OCI-M2 (cell line): ENCODE data around the gene CXCR5.

Source experiments
- DNase-seq: peaks from one replicate; lab custom pipeline; 2025; ENCODE audit not compliant: unreplicated experiment; lab: John Stamatoyannopoulos, UW

The CXCR5 gene

DNA sequence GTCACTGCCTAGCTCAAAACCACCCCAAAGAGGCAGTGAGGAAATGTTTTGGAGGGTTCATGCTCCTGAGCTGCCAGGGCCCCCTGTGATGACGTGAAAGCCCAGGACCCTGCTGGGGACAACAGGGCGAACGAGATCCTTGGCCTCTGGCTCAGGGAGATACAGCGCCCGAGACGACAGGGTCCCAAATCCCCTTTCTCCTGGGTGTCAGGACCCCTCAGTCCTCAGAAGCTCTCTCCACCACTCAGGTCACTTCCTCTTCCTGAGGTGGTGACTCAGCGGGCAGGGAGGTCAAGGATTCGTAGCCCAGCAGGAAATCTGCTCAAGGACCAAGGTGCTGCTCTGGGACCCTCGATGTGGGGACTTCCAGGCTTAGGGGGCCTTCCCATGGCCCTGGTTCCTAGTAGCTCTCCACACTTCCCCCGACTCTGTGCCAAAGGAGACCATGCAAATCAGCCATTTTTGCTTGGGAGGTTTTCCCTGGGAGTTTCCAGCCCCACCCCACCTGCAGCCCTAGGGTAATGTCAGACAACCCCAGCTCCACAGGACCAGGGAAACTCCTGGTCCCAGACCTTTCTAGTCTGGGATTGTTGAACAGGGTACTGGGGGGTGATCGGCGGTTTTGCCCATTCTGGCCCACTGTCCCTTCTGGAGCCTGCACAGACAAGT, 29.2 kb downstream of the CXCR5 start:
- DNase-seq: no peak

DNA sequence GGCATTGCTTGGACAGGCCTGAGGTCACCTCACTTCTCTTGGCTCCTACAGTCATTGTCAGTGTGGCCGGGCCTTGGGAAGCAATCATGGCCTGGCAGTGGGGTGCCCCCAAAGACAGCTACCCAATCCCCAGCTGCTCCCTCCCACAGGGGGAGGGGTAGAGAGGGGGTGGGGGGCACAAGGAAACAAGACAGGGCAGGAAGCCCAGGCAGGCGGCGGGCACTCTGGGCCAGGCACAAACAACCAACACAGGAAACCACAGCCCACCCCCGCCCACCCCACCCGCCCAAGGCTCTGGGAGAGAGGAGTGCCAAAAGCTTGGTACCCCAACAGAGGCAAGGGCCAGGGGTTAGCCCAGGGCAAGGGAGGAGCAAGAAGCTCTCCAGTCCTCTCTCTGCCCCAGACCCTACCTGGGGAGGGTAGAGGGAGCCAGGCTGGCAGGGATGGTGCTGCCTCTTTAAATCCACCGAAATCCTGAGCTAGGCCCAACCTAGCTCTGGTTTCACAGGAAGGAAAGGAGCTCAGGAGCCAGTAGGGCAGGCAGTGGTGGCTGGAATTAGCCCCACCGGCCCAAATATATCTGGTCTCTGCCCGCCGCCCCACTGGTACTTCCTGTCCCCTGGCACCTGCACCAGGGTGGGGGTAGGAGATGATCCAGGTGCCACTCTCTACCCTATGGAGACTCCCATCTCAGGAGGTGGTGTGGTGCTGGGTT, 29.9 kb downstream of the CXCR5 start:
- DNase-seq: no peak

DNA sequence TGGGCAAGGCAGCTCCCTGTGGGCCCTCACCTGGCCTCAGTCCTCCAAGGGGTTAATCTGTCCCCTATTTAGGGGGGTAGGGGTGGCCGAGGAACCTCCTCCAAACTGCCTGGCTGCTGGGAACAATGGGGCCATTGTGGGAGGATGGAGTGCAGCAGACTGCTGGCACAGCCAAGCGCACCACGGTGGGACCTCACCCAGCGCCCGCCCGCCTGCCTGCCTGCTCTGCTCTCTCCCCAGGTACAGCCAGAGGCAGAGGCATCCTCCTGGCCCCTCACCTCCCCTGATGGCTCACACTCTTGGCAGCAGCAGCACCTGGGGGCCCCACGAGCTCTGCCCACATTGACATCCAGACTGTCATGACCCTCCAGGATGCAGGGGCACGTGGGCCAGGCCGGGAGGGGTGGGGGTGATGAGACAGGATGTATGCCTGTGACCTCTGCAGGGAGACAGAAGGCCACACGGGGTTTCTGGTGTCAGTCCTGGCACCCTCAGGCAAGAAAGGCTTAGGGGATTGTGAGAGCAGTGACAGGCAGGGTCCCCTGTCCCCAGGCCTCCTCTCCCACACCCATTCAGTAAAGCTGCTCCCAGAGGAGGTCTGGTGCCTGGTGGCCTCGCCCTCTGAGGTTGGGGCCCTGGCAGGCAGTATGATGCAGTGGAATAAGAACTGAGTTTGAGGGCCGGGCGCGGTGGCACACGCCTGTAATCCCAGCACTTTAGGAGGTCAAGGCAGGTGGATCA, 30.7 kb downstream of the CXCR5 start:
- DNase-seq: no peak

DNA sequence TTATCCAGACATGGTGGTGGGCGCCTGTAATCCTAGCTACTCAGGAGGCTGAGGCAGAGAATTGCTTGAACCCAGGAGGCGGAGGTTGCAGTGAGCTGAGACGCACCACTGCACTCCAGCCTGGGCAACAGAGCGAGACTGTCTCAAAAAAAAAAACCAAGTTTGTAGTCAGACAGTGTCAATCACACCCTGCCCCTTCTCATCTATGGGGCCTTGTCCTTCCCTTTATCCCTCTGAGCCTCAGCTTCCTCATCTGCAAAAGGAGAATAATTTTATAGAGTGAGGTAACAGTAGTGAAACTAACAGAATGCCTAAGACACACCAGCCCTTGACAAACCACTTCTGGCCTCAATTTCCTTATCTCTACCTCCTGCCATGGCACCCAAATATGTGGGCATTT, 31.3 kb downstream of the CXCR5 start:
- no peak for DNase-seq

DNA sequence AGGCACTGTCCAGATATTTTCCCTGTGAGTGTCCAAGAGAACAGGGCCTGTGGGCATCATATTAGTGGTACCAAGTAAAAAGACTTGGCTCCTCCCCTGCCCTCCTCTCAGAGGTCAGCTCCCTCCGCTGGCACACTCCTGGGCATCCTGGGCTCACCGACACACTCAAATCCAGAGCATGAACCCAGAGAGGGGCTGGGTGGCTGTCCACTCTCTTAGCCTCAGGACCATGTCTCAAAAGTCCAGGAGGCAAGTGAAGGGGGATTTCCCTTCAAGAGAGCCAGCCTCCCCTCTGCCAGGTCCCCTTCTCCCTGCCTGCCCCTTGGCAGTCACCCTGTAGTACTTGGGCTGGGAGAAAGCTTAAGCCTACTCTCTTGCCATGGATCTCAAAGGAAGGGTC, 31.7 kb downstream of the CXCR5 start:
- no peak for DNase-seq

DNA sequence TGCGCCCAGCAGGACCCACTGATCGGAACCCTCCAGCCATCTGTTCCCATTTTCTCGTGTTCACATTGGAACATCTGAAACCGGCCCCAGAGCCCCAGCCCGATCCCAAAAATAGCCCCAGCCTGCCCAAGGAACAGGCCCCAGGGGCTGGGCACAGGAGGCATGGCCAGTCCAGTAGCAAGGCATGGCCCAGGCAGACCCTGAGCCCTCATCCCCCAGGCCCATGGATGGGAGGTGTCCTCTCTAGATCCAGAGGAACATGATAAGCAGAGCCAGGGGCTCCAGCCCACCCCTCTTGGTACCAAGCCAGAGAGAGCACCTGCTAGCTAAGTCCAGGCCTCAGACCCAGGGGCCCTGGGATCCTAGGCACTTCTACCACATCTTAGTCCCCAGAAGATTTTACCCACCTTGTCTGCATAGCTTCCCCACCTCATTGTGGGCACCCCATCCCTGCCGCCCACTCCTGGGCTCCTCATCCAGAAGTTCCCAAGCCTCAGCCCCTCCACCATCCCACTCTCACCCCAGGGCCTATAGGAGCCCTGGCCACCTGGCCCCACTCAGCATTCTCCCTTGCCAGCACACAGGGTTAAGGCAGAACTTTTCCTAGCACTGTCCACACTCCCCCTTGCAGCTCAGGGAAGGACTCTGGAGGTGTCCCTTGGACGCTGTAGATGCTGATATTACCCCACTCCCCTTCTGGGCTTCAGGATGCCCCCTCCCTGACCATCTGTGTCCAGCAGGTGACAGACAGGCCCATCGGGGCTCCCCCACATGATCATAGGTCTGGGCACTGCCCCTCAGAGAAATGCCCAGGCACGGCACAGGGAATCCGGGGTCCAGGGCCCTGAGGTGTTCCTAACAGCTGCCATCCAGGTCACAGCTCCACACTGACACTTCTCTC, 32.5 kb downstream of the CXCR5 start:
- no peak for DNase-seq

DNA sequence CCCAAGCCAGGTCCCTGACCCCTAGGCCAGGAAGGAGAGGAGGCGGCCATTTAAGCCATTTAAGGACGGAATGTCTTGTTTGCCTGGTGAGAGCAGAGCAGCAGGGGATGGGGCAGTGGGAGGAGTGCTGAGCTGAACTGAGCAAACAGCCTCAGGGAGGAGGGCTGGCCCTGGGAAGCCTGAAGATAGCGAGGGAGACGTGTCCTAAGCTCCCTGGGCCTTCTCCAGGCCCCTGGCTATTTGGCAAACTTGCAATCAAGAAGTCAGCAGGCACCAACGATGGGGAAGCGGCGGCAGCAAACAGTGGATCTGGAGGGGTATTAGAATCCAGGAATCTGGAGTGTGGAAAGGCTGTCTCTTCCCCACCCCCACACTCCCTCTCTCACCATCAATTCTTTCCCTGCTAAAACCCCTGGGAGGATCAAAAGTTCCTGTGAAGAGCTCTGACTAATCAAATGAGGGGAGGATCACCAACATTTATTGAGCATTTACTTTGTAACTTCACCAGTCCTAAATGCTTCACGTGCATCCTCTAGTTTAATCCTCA, 33.2 kb downstream of the CXCR5 start:
- no peak for DNase-seq

DNA sequence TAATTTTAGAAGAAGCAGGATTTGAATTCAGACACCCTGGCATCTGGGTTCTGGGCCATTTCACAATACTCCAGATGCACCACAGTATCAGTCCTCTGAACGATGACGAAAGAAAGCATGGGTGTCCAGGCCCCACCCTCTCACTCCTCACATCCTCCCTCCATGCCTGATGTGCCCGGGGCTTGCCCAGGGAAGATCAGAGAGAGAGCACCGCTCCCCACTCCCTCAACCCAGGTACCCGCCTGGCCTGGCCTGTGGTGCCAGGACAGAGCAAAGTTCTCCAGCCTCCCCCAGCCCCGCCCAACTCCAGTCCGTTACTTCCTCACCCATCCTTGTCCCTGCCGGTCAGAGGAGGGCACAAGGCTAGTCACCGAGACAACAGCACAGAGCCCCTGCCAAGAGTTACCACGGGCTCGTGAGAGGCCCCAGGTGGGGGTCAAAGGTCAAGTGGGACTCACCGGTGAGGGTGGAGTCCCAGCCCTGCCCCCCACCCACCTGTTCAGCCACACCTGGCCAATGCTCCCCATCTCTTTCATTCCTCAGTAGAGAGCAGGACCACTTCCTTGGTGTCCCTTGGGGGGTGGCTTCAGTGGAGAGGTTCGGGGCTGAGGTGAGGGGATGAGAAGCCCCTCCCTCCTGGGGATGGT, 33.9 kb downstream of the CXCR5 start:
- DNase-seq: no peak

DNA sequence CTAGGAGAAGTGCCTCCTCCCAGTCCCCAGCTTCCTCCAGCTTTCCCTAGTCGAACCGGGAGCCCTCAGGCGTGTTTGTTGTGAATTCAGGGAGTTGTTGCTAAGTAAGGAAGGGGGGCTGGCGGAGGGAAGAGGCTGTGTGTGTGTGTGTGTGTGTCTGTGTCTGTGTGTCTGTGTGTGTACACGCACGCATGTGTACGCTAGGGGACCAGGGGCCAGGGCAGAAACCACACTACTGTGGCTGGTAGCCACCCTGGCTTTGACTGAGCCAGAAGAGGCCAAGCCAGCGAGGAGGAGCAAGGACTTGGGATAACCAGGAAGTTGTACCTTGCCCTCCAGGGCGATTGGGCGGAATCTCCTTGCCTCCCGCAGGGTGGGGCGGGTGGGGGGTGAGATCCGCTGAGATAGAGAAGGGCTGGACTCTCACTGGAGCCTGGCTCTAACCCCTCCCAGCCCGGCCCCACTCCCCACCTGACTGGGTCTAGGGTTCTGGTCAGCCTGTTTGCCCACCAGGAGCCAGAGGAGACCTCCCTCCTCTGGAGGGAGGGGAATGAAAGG, 34.5 kb downstream of the CXCR5 start:
- DNase-seq: no peak

DNA sequence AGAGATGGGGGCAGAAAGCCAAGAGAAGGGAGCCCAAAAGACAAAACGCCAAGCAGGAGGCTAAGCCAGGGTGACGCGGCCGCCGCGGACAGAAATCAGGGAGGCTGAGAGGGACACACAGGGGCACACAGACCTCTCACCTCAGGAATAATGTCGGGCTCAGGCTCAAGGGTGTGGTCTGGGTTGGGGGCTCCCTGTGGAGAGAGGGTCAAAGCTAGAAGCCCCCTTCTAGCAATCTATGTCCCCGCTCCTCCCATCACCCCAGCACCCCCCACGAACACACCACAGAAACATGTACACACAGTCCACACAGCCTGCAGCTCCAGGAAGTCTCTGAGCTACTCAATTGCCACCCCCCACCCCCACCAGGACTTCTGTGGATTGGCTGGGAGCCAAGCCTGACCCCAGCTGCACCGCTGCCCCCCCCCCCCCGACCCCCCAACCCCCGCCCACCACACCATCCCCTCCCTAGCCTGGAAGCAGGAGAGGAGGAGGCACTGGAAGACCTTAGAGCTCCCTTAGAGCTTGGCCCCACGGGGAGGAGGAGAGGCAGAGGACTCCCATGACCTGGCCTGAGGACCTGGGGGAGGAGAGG, 35.1 kb downstream of the CXCR5 start:
- DNase-seq: no peak

DNA sequence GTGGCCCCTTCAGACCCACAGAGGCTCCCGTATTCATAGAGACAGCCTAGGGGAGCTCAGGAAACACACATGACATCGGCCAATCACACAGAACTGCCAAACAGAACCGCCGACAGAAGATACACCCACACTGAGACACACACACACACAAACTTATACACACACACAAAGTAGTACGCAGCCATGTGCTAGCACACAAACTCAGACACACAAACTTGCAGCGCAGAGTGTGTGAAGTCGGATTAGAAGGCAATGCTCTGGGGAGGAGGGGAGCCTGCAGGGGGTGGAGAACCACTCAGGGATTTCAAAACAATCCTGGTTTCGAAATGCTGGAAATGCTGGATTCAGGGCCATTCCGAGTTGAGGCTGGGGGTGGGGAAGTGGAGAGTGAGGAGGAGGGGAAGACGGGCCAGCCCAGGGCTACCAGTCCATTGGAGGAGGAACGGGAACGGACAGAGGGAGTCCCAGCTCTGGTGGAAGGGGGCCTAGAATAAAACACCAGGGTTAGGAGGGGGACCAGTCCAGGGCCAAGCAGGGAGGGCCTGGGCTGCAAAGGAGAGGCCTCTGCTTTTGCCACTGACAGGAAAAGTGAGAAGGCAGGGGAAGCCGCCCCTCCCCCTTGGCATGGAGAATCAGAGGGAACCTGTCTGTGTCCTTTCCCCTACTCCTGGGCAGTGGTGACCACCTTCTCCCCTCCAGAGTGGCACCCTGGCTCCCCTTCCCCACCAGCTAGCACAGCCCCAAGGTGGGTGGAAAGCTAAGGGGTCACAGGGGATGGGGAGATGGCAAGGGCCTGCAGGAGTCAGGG, 37.6 kb downstream of the CXCR5 start:
- no peak for DNase-seq

DNA sequence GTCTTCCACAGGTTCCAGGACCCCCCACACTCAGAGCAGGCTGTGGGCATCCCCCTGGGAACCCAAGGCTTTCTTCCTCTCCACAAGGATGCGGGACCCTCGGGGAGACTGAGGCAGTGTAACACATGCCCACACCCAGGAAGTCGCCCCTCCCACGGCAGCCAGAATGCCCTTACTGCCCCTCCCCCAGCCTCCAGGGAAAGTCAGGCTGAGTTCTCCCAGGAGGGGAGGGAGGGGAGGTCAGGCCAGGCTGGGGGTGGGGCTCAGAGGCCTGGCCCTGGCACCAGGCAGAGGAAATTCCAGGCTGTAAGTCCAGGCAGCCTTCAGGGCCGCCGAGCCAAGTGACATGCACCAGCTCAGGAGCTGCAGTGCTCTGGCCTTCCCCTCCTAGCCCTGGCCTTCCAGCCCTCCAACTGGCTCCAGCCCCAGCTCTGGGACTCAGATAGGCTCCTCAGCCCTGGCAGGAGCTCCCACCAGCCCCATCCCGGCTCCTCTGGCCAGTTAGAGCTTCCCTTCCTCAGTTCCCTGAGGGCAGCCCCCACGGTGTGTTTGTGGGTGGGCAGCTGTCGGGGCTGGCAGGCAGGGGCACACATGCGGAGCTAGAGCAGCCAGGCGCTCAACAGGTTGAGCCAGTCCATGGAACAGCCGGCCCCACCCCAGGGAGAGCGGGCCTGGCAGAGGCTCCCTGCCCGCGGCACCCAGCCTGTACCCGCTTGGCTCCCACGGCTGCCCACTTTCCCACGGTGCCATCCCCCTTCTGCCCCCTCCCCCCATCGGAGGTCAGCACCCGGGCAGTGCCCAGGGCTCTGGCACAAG, 38.4 kb downstream of the CXCR5 start:
- DNase-seq: no peak

DNA sequence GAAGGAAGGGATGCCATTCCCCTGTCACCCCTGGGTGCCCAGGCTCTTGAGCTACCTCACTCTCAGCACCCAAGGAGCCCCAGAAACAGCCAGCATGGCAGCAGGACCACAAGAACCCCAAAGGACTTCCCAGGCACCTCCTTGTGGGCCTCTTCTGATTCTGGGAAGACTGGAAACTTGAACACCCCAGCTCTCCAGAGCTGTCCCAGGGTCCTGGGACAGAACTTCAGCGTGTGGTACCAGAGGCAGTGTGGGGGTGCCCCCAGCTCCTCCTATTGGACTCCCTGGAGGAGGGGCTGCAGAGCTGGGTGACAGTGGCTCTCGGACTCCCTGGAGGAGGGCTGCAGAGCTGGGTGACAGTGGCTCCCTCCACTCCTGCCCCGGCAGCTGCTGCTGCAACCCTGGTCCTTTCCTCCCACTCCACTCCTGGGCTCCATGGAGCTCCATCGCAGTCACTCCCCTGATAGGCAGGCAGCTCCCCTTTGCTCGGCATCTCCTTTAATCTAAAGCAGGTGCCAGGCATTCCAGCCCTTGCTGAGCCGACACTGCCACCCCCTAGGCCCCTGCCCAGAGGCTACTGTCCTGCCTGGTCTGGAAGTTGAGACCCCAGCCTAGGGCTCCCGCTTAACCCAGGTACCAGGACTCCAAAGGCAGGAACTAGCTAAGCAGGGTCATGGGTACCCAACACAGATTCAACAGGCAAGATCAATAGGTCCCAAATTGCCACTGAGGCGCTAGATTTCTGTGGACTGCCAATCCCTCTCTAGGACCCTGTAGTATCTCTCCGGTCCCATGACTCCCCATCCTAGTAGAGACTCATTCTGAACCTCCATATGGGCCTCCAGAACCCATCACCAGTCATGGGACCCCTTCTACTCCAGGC, 39.3 kb downstream of the CXCR5 start:
- no peak for DNase-seq

DNA sequence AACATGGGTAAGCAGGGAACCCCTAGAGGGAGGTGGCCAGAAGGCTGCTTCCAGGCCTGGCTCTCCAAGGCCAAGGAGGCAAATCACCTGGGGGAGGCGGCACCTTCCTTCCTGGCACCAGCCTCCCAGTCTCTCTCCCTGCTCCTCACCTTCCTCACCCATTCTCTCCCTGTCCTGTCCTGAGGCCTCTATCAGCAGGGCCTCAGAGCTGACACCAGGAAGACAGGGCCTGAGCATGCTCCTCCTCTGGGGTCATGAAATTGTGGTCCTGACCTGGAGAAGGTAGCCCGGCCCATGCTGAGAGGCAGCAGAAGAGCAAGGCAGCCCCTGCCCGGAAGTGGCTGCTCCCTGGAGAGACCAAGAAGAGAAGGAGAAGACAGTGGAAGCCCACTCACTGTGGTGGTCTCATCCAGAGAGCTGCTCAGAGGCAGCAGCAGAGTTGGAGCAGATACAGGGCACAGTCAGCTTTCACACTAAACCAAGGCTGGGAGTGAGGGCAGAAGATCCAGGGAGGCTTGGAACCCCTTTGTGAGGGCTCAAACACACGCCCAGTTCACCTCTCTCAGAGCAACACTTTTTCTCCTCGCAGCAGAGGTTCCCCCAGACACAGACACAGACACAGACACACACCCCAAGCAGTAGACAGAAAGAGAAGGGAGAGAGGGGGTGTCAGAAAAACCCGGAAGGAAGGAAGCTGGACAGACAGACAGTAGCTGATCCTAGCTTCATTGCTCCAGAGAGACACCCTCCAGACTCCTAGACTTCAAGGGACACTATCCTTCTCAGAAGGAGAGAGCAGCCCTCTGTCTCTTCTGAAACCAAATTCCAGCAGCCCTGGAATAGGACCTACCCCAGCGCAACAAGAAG, 40.3 kb downstream of the CXCR5 start:
- DNase-seq: no peak

DNA sequence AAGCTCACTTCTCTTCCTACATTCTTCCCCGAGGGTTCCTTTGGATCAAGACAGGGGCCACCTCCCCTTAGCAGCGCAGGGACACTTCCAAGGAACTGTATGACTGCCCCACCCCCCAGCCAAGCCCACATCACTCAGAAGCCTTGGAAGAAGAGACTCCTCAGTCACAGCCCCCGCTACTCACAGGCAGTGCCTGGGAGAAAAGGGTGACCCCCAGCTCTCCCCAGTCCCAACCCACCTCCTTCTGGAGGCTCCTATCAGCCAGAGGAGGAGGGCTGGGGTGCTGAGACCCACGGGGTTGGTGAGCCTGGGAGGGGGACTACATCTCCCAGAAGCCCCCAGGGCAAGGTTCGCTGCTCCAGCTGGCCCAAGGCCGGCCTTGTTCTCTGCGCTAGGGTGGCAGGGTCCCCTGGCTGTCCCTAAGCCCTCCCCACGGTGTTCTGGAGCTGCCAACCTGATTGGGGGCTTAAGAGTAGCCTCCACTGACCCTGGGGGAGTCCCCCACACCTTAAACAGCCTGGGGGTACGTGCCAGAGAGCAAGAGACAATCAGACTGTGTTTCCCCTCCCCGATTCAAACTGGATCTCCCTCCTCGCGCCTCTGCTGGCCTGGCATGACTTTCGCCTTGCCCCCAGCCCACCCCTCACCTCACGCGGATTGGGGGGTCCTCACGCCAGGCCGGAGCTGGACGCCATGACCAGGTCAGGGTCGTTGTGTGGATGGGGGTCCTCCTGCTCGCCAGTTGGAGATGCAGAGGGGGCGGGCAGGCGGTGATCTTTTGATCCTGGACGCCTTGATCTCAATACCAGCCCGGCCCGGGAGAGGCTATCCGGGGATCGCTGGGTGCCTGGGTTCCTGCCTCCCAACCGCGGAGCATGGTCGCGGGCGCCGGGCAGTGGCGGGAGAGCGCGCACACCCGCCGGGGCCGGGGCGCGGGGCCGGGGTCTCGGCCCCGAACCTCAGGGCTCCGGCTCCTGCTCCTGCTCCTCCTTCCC, 41.2 kb downstream of the CXCR5 start:
- DNase-seq: no peak
